ENCODE measurements around the gene RGPD3.
"Not testable (repeated sequence)": the region's sequence is repeated elsewhere in the genome, so short reads cannot be mapped to it uniquely, and the experiment has no call there.

GRCh38 chr2:106388814-106389410 is 79.3 kb downstream of the RGPD3 start:
- TF ChIP-seq CTCF, POLR2A (IDR thresholded peaks at IDR 0.05): not testable (repeated sequence)
